Stomach smooth muscle (tissue), 2 donors: Measurements from ENCODE around the gene GALT.

Experiments
- H3K27ac ChIP-seq: one replicate; pipeline ENCODE4 v1.7.0; 2013; ENCODE audit warnings: mild to moderate bottlenecking, low read length, inconsistent platforms
- H3K27me3 ChIP-seq, 2 donors: one replicate each; pipeline ENCODE4 v1.7.0; 2013; ENCODE audit warnings: low read length in 2 of 2; ENCODE audit not compliant: insufficient read depth in 2 of 2, control insufficient read depth in 1 of 2
- H3K36me3 ChIP-seq, 2 donors: one replicate each; pipeline ENCODE4 v1.7.0; 2013; ENCODE audit warnings: low read length in 2 of 2; ENCODE audit not compliant: control insufficient read depth in 2 of 2, insufficient read depth in 2 of 2
- H3K4me1 ChIP-seq: one replicate; pipeline ENCODE4 v1.7.0; 2013; ENCODE audit warnings: low read length; ENCODE audit not compliant: control insufficient read depth, insufficient read depth
- H3K4me3 ChIP-seq, 2 donors: one replicate each; pipeline ENCODE4 v1.7.0; 2013; ENCODE audit warnings: low read length in 2 of 2
- H3K9ac ChIP-seq, 2 donors: one replicate each; pipeline ENCODE4 v1.7.0; 2013; ENCODE audit warnings: low read length in 2 of 2, mild to moderate bottlenecking in 1 of 2
- H3K9me3 ChIP-seq, 2 donors: one replicate each; pipeline ENCODE4 v1.7.0; 2013; ENCODE audit warnings: low read length in 2 of 2; ENCODE audit not compliant: control insufficient read depth in 2 of 2
- donor health status: healthy.
- donor health status: Pancreatic carcinoma.

GALT gene

DNA sequence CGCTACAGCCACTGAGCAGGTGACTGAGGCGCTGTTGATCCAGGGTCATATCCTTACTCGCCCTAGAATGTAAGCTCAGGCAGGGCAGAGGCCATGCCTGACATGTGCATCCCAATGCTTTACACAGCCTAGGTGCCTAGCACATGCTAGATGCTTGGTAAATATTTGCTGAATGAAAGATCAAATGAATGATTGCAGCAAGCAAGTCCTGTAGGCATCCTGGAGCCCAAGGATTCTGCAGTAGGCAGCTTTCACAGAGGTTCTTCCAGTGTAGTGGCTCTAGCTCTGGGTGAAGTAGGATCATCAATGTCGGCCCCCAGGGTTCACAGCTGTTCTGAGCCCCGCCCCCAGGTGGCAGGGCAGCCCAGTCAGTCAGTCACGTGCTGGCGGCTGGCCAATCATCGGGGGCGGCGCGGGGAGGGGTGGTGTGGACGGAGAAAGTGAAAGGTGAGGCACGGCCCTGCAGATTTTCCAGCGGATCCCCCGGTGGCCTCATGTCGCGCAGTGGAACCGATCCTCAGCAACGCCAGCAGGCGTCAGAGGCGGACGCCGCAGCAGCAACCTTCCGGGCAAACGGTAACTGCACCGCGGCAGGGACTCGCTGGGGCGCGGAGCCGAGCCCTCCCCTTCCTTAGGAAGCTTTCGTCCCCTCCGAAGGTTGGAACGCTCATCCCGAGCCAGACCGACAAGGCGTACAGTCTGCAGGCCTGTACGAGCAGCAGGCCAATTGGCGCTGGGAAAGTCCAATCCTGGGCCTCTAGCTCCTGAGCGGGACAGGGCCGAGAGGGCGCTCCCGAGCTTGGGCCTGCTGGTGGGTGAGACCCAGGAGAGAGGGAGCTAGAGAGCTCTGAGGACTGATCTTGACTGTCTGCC lies at the start of gene GALT:
GALT (plus strand) TSS at position 465 of the 873 bp plus-strand sequence; CDS start at position 495, 30 bp downstream.
- H3K27ac ChIP-seq, result peak within 1 kb of the TSS; percentile 84
- peak within 1 kb of the TSS; percentile 85 to 93 for H3K4me3 ChIP-seq
- H3K9me3 ChIP-seq, result no peaks in the 10 kb centered on the region
- no peaks in the 10 kb centered on the region for H3K27me3 ChIP-seq
- H3K4me1 ChIP-seq, result peaks cover 38% of the 10 kb centered on the region
- H3K9ac ChIP-seq, result peak within 1 kb of the TSS; percentile 90 to 92
- H3K36me3 ChIP-seq, result peaks cover 13 to 20% of the 10 kb centered on the region in 2 donors

DNA sequence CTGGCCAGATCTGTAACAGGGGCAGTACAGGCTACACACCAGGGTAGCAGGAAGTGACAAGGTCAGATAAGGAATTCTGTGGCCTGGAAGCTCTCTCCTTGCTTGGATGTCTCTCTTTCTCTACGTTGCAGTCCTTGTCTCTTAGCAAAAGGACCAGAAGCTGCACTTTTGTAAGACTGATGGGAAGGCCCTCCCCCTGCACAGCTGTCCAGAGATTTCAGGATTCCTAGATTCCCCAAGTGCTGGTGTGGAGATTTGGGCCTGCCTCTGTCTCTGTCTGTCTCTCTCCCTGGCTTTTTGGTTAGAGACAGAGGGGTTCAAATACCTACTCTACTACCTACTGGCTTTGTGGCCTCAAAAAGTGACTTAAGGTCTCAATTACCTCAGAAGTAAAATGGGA lies 46.9 kb upstream of the GALT start:
- Histone ChIP-seq H3K9ac (no peak overlapping the region), H3K9me3 (no peaks in the 10 kb centered on the region), H3K27me3 (peaks cover 0 to 6% of the 10 kb centered on the region in 2 donors), H3K36me3 (no peaks in the 10 kb centered on the region), H3K4me1 (no peaks in the 10 kb centered on the region), H3K4me3 (no peak overlapping the region), H3K27ac (no peak overlapping the region)

DNA sequence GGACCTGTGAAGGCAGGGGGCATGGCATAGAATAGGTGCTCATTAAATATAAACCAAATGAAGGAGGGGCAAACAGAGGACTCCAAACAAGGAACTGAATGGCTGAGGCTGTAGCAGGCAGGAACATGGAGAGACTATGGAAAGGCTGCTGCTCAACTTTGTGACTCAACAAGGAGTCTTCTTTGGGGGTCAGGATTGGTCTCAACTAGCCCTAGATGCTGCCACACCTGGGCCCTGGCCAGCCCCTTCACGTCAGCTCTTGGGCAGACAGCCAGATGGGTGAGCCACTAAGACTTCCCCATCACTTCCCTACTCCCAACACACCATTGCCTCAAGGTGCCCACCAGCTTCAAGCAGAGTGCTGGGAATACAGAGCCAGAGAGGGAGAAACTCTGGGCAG lies 45.6 kb upstream of the GALT start:
- H3K27ac ChIP-seq, result no peak overlapping the region
- H3K4me3 ChIP-seq, result no peak overlapping the region
- H3K27me3 ChIP-seq, result peaks cover 0 to 6% of the 10 kb centered on the region in 2 donors

DNA sequence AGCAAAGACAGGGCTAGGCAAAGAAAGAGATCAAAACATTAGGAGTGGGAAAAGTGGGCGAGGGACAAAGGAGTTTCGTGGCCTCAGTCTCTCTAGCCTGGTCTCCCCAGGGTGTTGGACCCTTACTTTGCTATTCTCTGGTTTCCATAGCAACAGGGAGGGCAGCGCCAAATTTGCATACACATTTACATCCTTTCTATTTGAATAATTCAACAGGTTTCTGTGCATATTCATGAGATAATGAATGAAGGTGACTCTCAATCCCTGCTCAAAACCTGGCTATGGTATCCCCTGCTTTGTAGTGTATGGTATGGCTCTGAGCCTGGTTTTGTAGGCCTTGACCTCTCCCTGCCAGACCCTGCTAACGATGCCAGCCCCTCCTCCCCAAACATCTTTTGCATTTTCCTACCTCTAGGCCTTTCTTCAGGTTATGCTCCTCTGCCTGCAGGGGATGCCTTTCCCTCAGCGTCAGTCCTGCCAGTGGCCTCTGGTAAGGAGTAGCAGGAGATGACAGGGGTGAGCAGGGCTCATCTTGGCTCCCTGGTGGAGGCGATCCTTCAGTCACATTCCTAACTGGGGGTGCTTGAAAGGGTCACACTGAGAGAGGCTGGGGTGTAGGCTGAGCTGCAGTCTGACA lies 44.4 kb upstream of the GALT start:
- H3K27ac ChIP-seq, result no peak overlapping the region
- H3K9ac ChIP-seq, result no peak overlapping the region
- no peaks in the 10 kb centered on the region for H3K9me3 ChIP-seq
- H3K4me1 ChIP-seq, result no peaks in the 10 kb centered on the region
- no peak overlapping the region for H3K4me3 ChIP-seq
- H3K36me3 ChIP-seq, result no peaks in the 10 kb centered on the region
- H3K27me3 ChIP-seq, result peaks cover 0 to 6% of the 10 kb centered on the region in 2 donors

More for the DNA sequence above, 45.6 kb upstream of the GALT start:
- H3K9me3 ChIP-seq, result no peaks in the 10 kb centered on the region
- H3K9ac ChIP-seq, result no peak overlapping the region
- H3K36me3 ChIP-seq, result no peaks in the 10 kb centered on the region
- no peaks in the 10 kb centered on the region for H3K4me1 ChIP-seq

DNA sequence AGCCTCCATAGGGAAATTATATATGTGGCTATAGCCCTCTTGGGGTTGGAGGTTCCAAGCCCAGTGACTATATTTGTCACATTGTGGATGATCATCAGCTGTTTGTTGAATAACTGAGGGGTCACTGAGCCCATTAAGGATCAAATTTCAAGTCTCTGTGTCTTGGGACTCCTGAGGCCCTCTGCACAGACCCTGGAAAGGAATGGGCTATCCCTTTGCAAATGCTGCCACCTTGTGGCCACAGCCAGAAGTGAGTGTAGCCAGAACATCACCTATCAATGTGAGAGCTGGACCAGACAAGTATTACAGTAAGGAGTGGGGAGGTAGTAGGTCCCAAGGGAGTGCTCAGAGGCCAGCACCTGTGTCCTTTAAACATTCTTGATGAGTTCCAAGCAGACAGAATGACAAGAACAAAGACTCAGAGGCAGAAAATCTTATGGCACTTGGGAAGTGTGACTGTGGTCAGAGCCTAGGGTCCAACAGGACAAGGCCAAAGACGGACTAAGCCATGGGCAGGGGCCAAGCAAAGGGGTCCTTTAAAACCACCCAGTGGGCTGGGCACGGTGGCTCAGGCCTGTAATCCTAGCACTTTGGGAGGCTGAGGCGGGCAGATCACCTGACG lies 42.8 kb upstream of the GALT start:
- no peaks in the 10 kb centered on the region for H3K9me3 ChIP-seq
- no peak overlapping the region for H3K9ac ChIP-seq
- H3K36me3 ChIP-seq, result no peaks in the 10 kb centered on the region
- no peak overlapping the region for H3K27ac ChIP-seq
- H3K27me3 ChIP-seq, result peaks cover 0 to 6% of the 10 kb centered on the region in 2 donors
- H3K4me1 ChIP-seq, result no peaks in the 10 kb centered on the region
- no peak overlapping the region for H3K4me3 ChIP-seq

DNA sequence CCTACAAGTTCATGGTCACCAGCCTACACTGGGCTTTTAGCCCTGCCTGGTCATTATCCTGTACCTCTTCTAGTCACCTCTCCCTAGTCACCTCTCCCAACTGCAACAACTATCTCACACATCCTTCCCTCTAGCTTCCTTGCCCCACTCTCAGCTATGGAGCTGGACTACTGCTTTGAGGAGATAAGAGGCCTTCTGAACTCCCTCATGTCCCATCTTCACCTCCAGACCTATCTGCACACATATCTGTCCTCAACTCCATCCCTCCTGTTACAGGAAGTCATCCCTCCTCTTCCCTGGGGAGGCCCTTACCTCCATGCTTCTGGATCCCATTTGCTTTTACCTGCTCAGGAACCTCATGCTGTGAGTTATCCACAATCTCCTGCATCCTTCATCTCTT lies 40.3 kb upstream of the GALT start:
- peaks cover 9% of the 10 kb centered on the region for H3K4me1 ChIP-seq
- H3K9ac ChIP-seq, result no peak overlapping the region
- peaks cover 0 to 2% of the 10 kb centered on the region in 2 donors for H3K36me3 ChIP-seq
- H3K27me3 ChIP-seq, result peaks cover 0 to 2% of the 10 kb centered on the region in 2 donors
- no peaks in the 10 kb centered on the region for H3K9me3 ChIP-seq
- H3K4me3 ChIP-seq, result no peak overlapping the region
- H3K27ac ChIP-seq, result no peak overlapping the region

DNA sequence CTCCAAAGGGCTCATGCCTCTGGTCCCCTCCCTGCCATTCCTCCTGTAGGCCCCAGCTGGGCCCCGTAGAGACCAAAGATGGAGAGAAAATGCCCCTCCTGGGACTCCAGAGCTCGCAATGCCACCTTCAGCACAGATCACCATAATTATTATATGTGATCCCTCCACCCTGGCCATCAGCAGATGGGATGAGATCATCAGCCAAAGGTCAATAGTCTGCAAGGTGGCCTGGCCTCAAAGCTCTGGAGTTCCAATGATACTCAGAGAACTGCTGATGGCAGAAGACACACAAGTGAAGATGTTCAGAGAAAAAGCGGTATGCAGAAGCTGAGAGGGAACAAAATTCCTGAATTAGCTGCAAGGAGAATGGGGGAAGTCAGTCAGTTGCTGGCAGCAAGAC lies 39.6 kb upstream of the GALT start:
- peaks cover 0 to 2% of the 10 kb centered on the region in 2 donors for H3K36me3 ChIP-seq
- no peak overlapping the region for H3K9ac ChIP-seq
- no peak overlapping the region for H3K4me3 ChIP-seq
- no peak overlapping the region for H3K27ac ChIP-seq
- no peaks in the 10 kb centered on the region for H3K9me3 ChIP-seq
- peaks cover 13% of the 10 kb centered on the region for H3K4me1 ChIP-seq
- H3K27me3 ChIP-seq, result peaks cover 0 to 2% of the 10 kb centered on the region in 2 donors

DNA sequence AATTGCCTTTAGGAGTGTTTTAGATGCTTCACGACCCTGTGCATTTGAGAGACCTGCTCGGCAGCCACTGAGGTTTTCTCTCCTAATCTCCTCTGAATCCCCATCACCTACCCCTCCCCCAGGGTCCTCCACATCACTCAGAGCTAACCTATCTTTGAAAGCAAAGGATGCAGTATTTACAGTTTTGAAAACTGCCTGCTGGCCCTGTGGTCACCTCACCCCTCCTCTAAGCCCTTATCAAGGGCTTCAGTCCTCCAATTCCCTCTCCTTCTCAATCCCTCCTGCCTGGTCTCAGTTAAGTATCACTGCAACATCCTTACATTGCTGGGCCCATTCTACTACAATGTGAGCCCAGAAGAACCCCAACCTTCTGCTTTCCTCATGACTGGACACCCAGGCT lies 39.1 kb upstream of the GALT start:
- Histone ChIP-seq H3K27me3 (peaks cover 0 to 2% of the 10 kb centered on the region in 2 donors), H3K36me3 (peaks cover 0 to 2% of the 10 kb centered on the region in 2 donors), H3K9ac (no peak overlapping the region), H3K9me3 (no peaks in the 10 kb centered on the region), H3K4me1 (peaks cover 17% of the 10 kb centered on the region), H3K4me3 (no peak overlapping the region), H3K27ac (no peak overlapping the region)

DNA sequence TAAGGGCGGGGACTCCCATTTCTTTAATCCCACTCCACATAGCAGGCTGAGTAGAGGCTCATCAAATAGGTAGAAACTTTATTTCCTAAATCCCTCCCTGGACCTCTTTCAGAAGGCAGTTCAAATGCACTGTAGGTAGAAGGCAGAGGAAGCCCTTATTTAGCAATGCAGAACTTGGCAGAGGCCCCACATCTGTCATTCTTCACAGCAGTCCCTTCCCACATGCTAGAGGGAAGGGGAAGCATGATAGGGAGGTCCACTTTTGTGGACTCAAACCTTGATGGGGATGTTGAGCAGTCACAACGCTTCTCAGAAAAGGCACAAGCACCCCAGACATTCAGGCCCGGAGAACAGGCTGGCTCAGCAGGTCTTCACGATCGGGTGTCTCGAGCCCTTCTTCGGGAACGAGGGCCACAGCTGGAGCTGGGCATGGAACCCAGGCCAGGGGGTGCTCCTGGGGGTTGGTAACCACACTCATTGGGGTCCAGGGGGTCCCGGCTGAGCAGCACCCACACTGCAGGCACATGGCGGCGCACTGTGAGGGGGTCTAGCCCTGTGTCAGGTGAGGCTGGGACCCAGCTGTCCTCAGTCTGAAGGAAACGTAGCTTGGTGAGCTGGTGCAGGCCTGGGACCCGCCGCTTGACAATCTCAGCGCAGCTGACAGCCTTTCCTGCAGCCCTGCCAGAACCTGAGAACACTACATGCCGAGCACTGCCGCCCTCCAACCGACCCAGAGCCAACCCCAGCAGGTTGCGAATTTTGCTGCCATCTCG lies 35.9 kb upstream of the GALT start:
- Histone ChIP-seq H3K9ac (peak overlapping the region in 1 of 2 donors; percentile 95), H3K36me3 (peaks cover 4 to 17% of the 10 kb centered on the region in 2 donors), H3K9me3 (no peaks in the 10 kb centered on the region), H3K4me3 (peak overlapping the region; percentile 86 to 90), H3K4me1 (peaks cover 26% of the 10 kb centered on the region), H3K27ac (no peak overlapping the region), H3K27me3 (peaks cover 0 to 2% of the 10 kb centered on the region in 2 donors)

DNA sequence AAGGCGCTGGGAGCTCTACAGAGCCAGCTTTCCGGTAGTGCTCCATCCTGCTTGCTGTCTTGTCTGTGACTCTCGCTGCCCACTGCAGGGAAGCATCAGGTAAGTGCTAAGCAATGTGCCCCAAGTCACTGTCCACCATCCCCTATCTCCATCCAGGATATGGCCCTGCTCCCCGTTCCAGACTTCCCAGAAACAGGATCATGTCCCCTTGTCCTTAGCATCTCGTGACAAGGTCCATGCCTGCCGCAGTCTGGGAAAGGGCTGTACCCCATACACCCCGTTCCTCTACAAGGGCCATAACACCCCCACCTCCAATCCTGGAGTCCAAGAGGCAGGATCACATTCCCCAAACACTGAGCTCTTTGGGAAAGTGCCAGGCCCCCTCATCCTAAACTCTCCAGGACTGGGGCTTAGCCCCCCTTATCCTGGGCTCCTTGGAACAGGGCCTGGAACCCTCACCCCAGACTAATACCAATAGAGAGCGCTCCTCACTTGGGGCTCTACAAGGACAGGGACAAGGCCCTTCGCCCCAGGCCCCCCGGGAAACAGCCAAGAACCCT lies 35.1 kb upstream of the GALT start:
- Histone ChIP-seq H3K36me3 (peaks cover 5 to 23% of the 10 kb centered on the region in 2 donors), H3K4me3 (peak overlapping the region; percentile 86 to 90)

More for the DNA sequence above, 35.1 kb upstream of the GALT start:
- H3K9me3 ChIP-seq, result no peaks in the 10 kb centered on the region
- H3K27ac ChIP-seq, result peak overlapping the region; percentile 73
- H3K4me1 ChIP-seq, result peaks cover 26% of the 10 kb centered on the region
- H3K27me3 ChIP-seq, result no peaks in the 10 kb centered on the region
- H3K9ac ChIP-seq, result peak overlapping the region; percentile 93 to 95
